ENCODE data around the gene SPACDR. TPM values are rescaled to one million over a fixed set of nuclear protein-coding genes. Genes with fewer than 3 reads are reported as not detected.

Gene SPACDR
- total RNA-seq, 1 experiment from 2014 or later, result 1.5 TPM

GRCh38 chr7:100456562-100456961, 7.5 kb downstream of the SPACDR start:
- TF ChIP-seq POLR2AphosphoS5 (IDR thresholded peaks at IDR 0.05; ENCODE audit: low read depth, low read length) (no peak), SIN3A (IDR thresholded peaks at IDR 0.05; ENCODE audit: borderline replicate concordance, insufficient read depth, low read depth, low read length) (no peak), CTCF (IDR thresholded peaks at IDR 0.05) (no peak), TCF7L2 (IDR thresholded peaks at IDR 0.05; ENCODE audit: low read depth, low read length) (no peak), REST (IDR thresholded peaks at IDR 0.05; ENCODE audit: insufficient read depth in 1 of 2, low read depth in 2 of 2, low read length in 1 of 2) (no peak)
- no peak overlapping the region for H3K4me3 ChIP-seq (ENCODE audit: low read depth in 2 of 2, low read length in 2 of 2)
- in situ Hi-C loops (cut with HindIII; ENCODE audit: low pct_unique_long_range_greater_than_20kb, low sequenced_read_pairs), result no loop called here
- no TSS peak for BruUV-seq (replicated peaks)
- CTCF ChIA-PET, result interaction anchor here (1.8 kb wide), 1 partner anchor 103 kb away, joined by 3 read pairs; no protein-coding TSS in a partner anchor
- no peaks in the 10 kb centered on the region for H3K9me3 ChIP-seq (ENCODE audit: control insufficient read depth, insufficient read depth, low read depth, low read length)
- POLR2A ChIA-PET, result no interaction called here
- H3K27ac ChIP-seq (ENCODE audit: low read length), result no peak overlapping the region
- intact Hi-C loops (cut with micrococcal nuclease; ENCODE audit: unreplicated experiment), result no loop called here
- H3K36me3 ChIP-seq (ENCODE audit: control insufficient read depth, insufficient read depth, low read length), result no peaks in the 10 kb centered on the region
- no peaks in the 10 kb centered on the region for H3K27me3 ChIP-seq (ENCODE audit: control insufficient read depth, insufficient read depth, low read length)
- ATAC-seq, result no peak
- DNase-seq (ENCODE audit: low read depth, low spot score), result no peak
- H3K4me1 ChIP-seq (ENCODE audit: control insufficient read depth, insufficient read depth, low read length), result no peaks in the 10 kb centered on the region

GRCh38 chr7:100455206-100455605, 8.9 kb downstream of the SPACDR start:
- POLR2A ChIA-PET, result interaction anchor here (0.5 to 0.6 kb wide), 2 partner anchors 35 to 434 kb away, joined by 3 read pairs; partner anchors contain the start of gene UFSP1

More at GRCh38 chr7:100455206-100455605, 8.9 kb downstream of the SPACDR start:
- intact Hi-C loops (cut with micrococcal nuclease; ENCODE audit: unreplicated experiment), result no loop called here
- ATAC-seq (no peak), DNase-seq (ENCODE audit: low read depth, low spot score) (no peak)
- Histone ChIP-seq H3K9me3 (ENCODE audit: control insufficient read depth, insufficient read depth, low read depth, low read length) (no peaks in the 10 kb centered on the region), H3K36me3 (ENCODE audit: control insufficient read depth, insufficient read depth, low read length) (no peaks in the 10 kb centered on the region), H3K4me3 (ENCODE audit: low read depth in 2 of 2, low read length in 2 of 2) (no peak overlapping the region), H3K4me1 (ENCODE audit: control insufficient read depth, insufficient read depth, low read length) (no peaks in the 10 kb centered on the region), H3K27ac (ENCODE audit: low read length) (no peak overlapping the region), H3K27me3 (ENCODE audit: control insufficient read depth, insufficient read depth, low read length) (no peaks in the 10 kb centered on the region)
- CTCF ChIA-PET, result interaction anchor here (0.7 to 1.8 kb wide), 2 partner anchors 104 to 171 kb away, joined by 3 to 7 read pairs; no protein-coding TSS in a partner anchor
- in situ Hi-C loops (cut with HindIII; ENCODE audit: low pct_unique_long_range_greater_than_20kb, low sequenced_read_pairs), result no loop called here
- TF ChIP-seq REST (IDR thresholded peaks at IDR 0.05; ENCODE audit: insufficient read depth in 1 of 2, low read depth in 2 of 2, low read length in 1 of 2), result no peak
- no peak for TF ChIP-seq TCF7L2 (IDR thresholded peaks at IDR 0.05; ENCODE audit: low read depth, low read length)
- no peak for TF ChIP-seq SIN3A (IDR thresholded peaks at IDR 0.05; ENCODE audit: borderline replicate concordance, insufficient read depth, low read depth, low read length)
- no peak for TF ChIP-seq CTCF (IDR thresholded peaks at IDR 0.05)
- TF ChIP-seq POLR2AphosphoS5 (IDR thresholded peaks at IDR 0.05; ENCODE audit: low read depth, low read length), result no peak
- no TSS peak for BruUV-seq (replicated peaks)

Measured in Panc1 (cell line).